GM18505 (cell line): Measurements from ENCODE around the gene ADAM22.

ENCODE experiments used
- ATAC-seq: cut with Tn5 transposase; IDR thresholded peaks from one replicate; pipeline ENCODE4 v1.9.1; 2021; ENCODE audit not compliant: unreplicated experiment
- POLR2A ChIP-seq: IDR thresholded peaks from 4 replicates; pipeline ENCODE4 v1.6.1; 2011; ENCODE audit warnings: borderline replicate concordance; ENCODE audit not compliant: insufficient read depth, insufficient read length; ENCODE audit errors: extremely low read depth

The ADAM22 gene

GRCh38 chr7:88002617-88003016, 68.6 kb downstream of the ADAM22 start:
- ATAC-seq, result no peak
- TF ChIP-seq POLR2A, result no peak

GRCh38 chr7:88003581-88003980, 69.5 kb downstream of the ADAM22 start:
- no peak for ATAC-seq
- no peak for TF ChIP-seq POLR2A

GRCh38 chr7:88005191-88005590, 71.1 kb downstream of the ADAM22 start:
- ATAC-seq, result no peak
- TF ChIP-seq POLR2A, result no peak

GRCh38 chr7:88009651-88010050, 75.6 kb downstream of the ADAM22 start:
- TF ChIP-seq POLR2A, result no peak
- ATAC-seq, result no peak

GRCh38 chr7:88012086-88012485, 78.0 kb downstream of the ADAM22 start:
- ATAC-seq, result no peak
- no peak for TF ChIP-seq POLR2A

- TF ChIP-seq POLR2A, result no peak
- no peak for ATAC-seq
Measured at GRCh38 chr7:88013981-88014380, 79.9 kb downstream of the ADAM22 start.

GRCh38 chr7:88014581-88014980, 80.5 kb downstream of the ADAM22 start:
- no peak for ATAC-seq
- TF ChIP-seq POLR2A, result no peak

GRCh38 chr7:88015309-88015708, 81.3 kb downstream of the ADAM22 start:
- TF ChIP-seq POLR2A, result no peak

GRCh38 chr7:88018501-88018900, 84.5 kb downstream of the ADAM22 start:
- TF ChIP-seq POLR2A, result no peak
- ATAC-seq, result no peak

More at GRCh38 chr7:88015309-88015708, 81.3 kb downstream of the ADAM22 start:
- ATAC-seq, result no peak

GRCh38 chr7:88020953-88021665, 87.1 kb downstream of the ADAM22 start:
- ATAC-seq, result no peak
- TF ChIP-seq POLR2A, result no peak

- TF ChIP-seq POLR2A, result no peak
- no peak for ATAC-seq
Measured at GRCh38 chr7:88027724-88028123, 93.7 kb downstream of the ADAM22 start.

GRCh38 chr7:88034083-88034695, 100.1 kb downstream of the ADAM22 start:
- no peak for TF ChIP-seq POLR2A
- ATAC-seq, result no peak

- no peak for TF ChIP-seq POLR2A
- no peak for ATAC-seq
Measured at GRCh38 chr7:88037050-88037449, 103.0 kb downstream of the ADAM22 start.

GRCh38 chr7:88040694-88041093, 106.6 kb downstream of the ADAM22 start:
- no peak for TF ChIP-seq POLR2A
- ATAC-seq, result no peak
